ENCODE results near the gene GLT6D1.

The GLT6D1 gene

GRCh38 chr9:135622415-135623020, 16.8 kb downstream of the GLT6D1 start:
- DNase-seq (ENCODE audit: low spot score), result no peak

GRCh38 chr9:135620558-135620957, 18.8 kb downstream of the GLT6D1 start:
- DNase-seq (ENCODE audit: low spot score), result no peak

- no peak for DNase-seq (ENCODE audit: low spot score)
Observed at GRCh38 chr9:135619599-135619886, 19.8 kb downstream of the GLT6D1 start.

- no peak for DNase-seq (ENCODE audit: low spot score)
Observed at GRCh38 chr9:135618866-135619598, 20.3 kb downstream of the GLT6D1 start.

GRCh38 chr9:135617991-135618411, 21.3 kb downstream of the GLT6D1 start:
- no peak for DNase-seq (ENCODE audit: low spot score)

GRCh38 chr9:135617538-135617900, 21.8 kb downstream of the GLT6D1 start:
- no peak for DNase-seq (ENCODE audit: low spot score)

- no peak for DNase-seq (ENCODE audit: low spot score)
Observed at GRCh38 chr9:135616619-135617537, 22.5 kb downstream of the GLT6D1 start.

GRCh38 chr9:135615666-135616618, 23.4 kb downstream of the GLT6D1 start:
- no peak for DNase-seq (ENCODE audit: low spot score)

- no peak for DNase-seq (ENCODE audit: low spot score)
Observed at GRCh38 chr9:135614821-135615665, 24.3 kb downstream of the GLT6D1 start.

GRCh38 chr9:135613946-135614805, 25.2 kb downstream of the GLT6D1 start:
- no peak for DNase-seq (ENCODE audit: low spot score)

GRCh38 chr9:135612981-135613910, 26.1 kb downstream of the GLT6D1 start:
- no peak for DNase-seq (ENCODE audit: low spot score)

- no peak for DNase-seq (ENCODE audit: low spot score)
Observed at GRCh38 chr9:135612437-135612836, 26.9 kb downstream of the GLT6D1 start.

GRCh38 chr9:135611875-135612209, 27.5 kb downstream of the GLT6D1 start:
- no peak for DNase-seq (ENCODE audit: low spot score)

- DNase-seq (ENCODE audit: low spot score), result no peak
Observed at GRCh38 chr9:135611142-135611874, 28.0 kb downstream of the GLT6D1 start.

GRCh38 chr9:135610290-135611141, 28.8 kb downstream of the GLT6D1 start:
- DNase-seq (ENCODE audit: low spot score), result no peak

GRCh38 chr9:135609366-135609955, 29.9 kb downstream of the GLT6D1 start:
- DNase-seq (ENCODE audit: low spot score), result no peak

- DNase-seq (ENCODE audit: low spot score), result no peak
Observed at GRCh38 chr9:135608999-135609317, 30.4 kb downstream of the GLT6D1 start.

All from cerebellar cortex (tissue), 1 donor.